ENCODE data around the gene RBM15B.

The RBM15B gene, protein sequence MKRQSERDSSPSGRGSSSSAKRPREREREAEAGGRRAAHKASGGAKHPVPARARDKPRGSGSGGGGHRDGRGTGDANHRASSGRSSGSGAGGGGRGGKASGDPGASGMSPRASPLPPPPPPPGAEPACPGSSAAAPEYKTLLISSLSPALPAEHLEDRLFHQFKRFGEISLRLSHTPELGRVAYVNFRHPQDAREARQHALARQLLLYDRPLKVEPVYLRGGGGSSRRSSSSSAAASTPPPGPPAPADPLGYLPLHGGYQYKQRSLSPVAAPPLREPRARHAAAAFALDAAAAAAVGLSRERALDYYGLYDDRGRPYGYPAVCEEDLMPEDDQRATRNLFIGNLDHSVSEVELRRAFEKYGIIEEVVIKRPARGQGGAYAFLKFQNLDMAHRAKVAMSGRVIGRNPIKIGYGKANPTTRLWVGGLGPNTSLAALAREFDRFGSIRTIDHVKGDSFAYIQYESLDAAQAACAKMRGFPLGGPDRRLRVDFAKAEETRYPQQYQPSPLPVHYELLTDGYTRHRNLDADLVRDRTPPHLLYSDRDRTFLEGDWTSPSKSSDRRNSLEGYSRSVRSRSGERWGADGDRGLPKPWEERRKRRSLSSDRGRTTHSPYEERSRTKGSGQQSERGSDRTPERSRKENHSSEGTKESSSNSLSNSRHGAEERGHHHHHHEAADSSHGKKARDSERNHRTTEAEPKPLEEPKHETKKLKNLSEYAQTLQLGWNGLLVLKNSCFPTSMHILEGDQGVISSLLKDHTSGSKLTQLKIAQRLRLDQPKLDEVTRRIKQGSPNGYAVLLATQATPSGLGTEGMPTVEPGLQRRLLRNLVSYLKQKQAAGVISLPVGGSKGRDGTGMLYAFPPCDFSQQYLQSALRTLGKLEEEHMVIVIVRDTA

DNA sequence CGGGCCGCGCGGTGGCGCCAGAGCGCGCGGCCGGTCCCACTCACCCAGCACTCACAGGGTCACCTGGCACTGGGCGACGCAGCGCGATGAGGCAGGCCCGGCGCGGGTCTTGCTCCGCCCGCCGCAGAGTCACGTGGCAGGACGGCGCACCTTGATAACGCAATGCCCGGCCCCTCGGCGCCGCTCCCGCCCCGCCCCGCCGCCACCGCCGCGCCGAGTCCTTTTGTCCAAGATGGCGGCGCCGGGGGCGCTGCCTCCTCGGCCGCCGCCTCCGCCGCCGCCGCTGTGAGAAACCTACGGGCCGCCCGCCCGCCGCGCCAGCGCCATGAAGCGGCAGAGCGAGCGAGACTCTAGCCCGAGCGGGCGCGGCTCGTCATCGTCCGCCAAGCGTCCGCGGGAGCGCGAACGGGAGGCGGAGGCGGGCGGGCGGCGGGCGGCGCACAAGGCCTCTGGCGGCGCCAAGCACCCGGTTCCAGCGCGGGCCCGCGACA is at the start of gene RBM15B:
RBM15B (plus strand) TSS at position 211 of the 491 bp plus-strand sequence; CDS start at position 326, 115 bp downstream.
- DNase-seq = peak; percentile 98

- peak; percentile 41 for DNase-seq
Measured at GRCh38 chr3:51343918-51344687, 47.0 kb upstream of the RBM15B start.

DNA sequence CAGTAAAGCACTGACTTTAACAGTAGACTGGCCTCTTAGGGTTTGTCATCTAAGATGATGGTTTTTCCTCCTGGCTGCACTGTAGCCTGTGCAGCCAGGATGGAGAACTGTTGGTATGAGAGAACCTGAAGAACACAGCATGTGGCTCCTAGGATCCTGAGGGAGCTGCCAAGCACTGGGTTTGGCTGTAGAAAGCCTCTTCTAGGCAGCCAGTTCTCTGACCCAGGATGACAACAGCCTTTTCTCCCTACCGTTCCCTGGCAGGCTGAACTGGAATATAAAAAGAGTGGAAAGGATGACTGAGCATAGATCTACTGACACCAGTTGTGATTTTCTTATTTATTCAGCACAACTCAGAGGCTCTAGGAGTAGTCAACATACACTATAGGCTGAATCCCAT is 40.3 kb upstream of the RBM15B start:
- DNase-seq = no peak

GRCh38 chr3:51353131-51353530 is 38.0 kb upstream of the RBM15B start:
- DNase-seq = no peak

GRCh38 chr3:51353691-51354090 is 37.4 kb upstream of the RBM15B start:
- no peak for DNase-seq

DNA sequence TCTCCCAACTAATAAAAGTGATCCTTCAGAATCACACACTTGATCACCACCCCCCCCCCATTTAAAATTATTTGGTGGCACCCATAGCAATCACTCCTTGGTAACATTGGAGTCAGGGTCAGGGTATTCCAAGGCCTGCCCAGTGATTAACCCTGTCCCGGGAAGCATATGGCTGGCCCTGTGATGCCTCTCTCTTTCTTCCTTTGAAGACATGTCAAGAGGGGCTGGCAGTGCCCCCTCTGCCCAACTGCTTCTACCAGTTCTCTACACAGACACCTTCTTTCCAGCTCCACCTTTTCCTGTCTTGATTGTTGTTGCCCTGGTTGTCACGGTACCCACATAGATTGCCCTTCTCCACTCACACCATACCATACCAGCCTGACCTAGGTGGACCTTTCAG is 36.9 kb upstream of the RBM15B start:
- no peak for DNase-seq

GRCh38 chr3:51354731-51355615 is 36.1 kb upstream of the RBM15B start:
- DNase-seq = no peak

DNA sequence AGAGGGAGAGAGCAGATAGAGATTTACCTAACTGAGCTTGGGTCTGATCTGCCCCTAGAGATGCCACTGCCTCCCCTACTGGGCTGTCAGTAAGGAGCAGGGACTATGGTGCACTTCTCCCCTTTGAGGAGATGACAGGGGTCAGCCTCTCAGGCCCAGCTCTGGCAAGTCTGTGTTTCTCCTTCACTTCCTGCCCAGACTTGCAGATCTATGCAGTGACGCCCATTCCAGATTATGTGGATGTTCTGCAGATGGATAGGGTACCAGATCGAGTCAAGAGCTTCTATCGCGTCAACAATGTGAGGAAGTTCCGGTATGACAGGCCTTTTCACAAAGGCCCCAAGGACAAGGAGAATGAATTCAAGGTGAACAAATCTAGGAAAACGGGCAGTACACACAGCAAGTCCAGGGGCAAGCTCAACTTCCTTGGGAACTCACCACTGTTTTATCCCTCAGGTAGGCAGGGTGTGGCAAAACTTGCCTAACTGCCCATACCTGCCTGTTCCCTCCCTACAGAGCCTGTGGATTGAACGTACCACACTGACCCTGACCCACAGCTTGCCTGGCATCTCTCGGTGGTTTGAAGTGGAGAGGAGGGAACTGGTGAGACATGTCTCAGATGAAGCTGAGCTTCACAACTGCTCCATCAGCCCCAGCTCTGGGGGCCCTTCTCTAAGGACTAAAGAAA is 35.0 kb upstream of the RBM15B start:
- DNase-seq = no peak

DNA sequence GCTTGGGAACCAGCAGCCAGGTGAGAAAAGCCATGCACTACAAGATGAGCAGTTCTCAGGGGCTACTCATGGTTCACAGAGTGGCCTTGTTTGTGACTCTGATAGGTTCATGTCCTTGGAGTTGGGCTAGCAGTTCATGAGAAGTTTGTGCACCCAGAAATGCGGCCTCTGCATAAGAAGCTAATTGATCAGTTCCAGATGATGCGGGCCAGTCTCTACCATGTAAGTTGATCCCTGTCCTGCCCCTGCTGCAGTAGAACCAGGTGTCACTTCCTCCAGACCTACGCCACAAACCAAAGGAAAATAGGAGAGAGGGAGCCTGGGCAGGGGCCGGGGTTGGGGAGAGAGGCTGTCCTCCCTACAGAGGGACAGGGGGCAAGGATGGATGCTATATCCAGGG is 33.2 kb upstream of the RBM15B start:
- DNase-seq = no peak

DNA sequence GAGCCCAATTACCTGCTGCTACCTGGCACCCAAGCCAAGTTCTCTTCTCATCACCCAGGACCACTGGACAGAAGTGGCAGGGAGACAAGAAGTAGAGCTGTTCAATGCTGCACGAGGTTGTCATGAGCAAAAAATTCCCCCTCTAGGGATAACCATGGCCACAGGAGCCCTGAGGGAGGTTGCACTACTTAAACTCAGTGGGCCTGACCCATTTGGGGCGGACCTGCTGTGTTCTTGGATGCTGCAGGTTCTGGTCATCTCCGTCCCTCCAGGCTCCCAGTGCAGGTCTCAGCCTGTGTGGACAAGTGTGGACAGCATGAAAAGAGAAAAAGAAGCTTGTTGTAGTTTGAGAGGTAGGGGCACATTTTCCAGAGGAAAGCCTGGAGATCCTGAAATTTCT is 32.1 kb upstream of the RBM15B start:
- no peak for DNase-seq

DNA sequence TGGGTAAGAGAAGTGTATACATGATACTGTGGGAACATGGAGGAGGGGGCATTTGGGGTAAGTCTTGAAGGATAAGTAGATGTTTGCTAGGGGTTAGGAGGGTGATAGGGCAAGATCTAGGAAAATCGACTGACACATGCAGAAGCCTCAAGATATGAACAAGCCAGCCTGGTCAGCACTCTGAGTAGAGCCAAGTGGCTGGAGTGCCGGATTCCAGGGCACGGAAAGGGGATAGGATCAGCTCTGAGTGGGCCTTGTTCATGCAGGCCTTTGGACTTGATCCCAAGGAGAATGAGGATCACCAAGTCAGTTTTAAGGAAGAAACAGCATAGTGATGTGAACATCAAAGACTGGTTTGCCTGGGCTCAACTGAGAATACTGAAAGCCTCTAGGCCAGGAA is 30.3 kb upstream of the RBM15B start:
- no peak for DNase-seq

DNA sequence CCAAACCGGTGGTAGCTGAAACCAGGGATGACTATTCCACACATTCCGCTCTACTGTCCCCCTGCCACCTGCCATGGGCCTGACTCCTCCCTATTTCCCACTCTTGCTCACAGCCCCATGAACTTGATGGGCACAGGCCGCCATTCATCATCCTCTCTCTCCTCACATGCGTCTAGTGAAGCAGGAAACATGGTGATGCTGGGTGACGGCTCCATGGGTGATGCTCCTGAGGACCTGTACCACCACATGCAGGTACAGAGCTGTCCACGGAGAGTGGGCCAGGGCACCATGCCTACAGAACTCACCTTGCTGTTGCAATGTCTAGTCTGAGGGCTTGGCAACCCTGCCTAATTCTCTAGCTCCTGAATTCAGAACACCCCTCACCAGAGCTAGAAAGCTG is 29.3 kb upstream of the RBM15B start:
- no peak for DNase-seq

- peak; percentile 51 for DNase-seq
Measured at GRCh38 chr3:51362476-51362875, 28.6 kb upstream of the RBM15B start.

DNA sequence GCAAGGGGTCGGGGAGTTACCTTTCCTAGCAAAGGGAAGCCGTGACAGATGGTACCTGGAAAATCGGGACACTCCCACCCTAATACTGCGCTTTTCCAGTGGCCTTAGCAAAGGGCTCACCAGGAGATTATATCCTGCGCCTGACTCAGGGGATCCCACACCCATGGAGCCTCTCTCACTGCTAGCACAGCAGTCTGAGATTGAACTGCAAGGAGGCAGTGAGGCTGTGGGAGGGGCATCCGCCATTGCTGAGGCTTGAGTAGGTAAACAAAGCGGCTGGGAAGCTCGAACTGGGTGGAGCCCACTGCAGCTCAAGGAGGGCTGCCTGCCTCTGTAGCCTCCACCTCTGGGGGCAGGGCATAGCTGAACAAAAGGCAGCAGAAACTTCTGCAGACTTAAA is 22.8 kb upstream of the RBM15B start:
- peak; percentile 52 for DNase-seq

- DNase-seq = peak; percentile 67
Measured at GRCh38 chr3:51371943-51372557, 19.0 kb upstream of the RBM15B start.

DNA sequence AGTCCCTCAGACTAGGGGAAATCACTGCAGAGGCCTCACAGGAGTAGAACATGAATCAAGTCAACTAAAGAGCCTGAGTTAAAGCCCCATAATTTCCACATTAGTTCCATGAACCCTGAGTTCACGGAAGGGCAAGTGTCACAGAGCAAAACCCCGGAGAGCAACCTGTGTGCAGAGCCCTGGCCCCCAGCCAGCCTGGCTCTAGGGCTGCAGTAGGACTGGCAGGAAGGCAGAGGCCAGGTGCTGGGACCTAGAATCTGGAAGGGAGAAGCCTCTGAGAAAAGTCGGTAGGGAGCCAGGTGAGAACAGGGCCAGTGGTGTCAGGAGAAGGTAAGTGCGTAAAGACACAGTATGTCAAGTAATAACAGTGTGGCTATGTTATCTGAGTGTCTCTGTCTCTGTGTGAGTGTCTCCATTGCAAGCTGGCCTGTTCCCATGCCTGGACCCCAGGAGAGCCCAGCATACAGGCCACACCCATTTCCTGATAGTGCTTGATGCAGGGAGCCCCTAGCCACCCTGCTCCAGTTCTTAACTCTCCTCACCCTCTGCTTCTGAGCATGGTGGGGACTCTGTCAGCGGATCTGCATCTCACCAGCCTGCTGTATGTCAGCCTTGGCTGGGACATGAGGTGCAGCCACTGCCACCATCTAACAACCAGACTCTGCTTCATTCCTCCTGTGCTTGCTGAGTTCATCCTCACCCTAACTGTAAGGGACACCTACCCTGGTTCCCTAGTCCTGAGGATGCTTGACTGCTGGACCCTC is 17.2 kb upstream of the RBM15B start:
- no peak for DNase-seq

DNA sequence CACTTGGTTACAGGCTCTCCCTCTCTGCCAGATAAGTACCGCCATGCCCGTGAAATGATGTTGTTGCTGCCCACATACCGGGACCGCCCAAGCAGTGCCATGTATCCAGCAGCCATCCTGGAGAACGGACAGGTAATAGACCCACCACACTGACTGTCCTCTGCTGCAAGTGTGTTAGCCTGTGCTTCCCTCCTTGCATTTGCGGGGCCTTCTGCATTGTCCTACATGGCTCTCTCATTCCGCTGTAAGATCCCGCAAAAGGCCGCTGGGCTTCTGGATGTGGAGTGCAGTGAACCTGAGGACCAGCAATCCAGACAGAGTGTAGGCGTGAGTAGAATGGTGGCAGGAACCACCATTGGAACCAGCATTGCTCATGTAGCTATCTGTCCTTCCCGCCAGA is 16.6 kb upstream of the RBM15B start:
- no peak for DNase-seq

GRCh38 chr3:51375136-51375535 is 15.9 kb upstream of the RBM15B start:
- DNase-seq = no peak

DNA sequence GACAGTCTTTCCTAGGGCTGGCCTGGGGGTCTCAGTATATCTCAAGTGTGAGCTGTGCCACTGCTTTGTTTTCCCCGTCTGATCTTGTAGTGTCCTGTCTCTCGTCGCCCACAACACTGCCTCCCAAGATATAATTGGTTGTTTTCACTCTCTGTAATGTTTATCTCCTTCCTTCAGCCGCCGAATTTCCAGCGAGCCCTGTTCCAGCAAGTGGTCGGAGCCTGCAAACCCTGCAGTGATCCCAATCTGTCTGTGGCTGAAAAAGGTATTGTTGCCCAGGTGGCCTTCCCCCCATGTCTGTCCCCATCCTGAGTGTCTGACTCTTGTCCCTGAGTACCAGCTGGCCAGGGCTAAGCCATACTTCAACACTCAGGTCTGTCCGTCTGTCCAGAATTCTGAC is 15.5 kb upstream of the RBM15B start:
- DNase-seq = no peak

- DNase-seq = no peak
Measured at GRCh38 chr3:51378065-51378464, 13.0 kb upstream of the RBM15B start.

Data from activated CD8-positive, alpha-beta memory T cell treated with anti-CD3 and anti-CD28 coated beads for 24 hours (primary cell).